GM20000 (cell line): ENCODE results near the gene COL4A6.

ENCODE experiments used
- DNase-seq: peaks from one replicate; pipeline ENCODE4 v3.0.0; 2012; ENCODE audit warnings: low spot score
- TF ChIP-seq, protein P1 (sequence below): IDR thresholded peaks from 2 replicates; pipeline ENCODE4 v1.5.1; 2012; ENCODE audit warnings: mild to moderate bottlenecking, control low read depth; ENCODE audit errors: extremely low read depth, missing control alignments

COL4A6 gene

DNA sequence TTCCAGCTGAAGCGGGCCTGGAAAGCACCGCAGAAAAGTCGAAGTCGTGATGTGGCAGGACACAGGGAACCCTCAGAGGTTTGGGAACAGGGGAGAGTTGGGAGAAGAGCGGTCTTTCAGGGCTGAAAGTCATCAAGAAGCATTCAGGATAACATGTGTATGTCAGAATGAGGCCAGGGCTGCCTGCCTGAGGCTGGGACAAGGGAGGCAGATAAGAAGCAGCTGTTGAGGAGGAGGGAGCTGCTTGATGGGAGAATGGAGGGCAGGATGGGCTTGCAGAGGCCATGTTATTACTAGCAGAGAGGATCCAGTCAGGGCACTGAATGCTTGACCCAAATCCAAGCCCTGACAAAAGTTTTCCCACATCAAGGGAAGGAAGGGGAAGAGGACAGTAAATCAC, 214.6 kb downstream of the COL4A6 start:
- DNase-seq, result no peak
- TF ChIP-seq, protein P1, sequence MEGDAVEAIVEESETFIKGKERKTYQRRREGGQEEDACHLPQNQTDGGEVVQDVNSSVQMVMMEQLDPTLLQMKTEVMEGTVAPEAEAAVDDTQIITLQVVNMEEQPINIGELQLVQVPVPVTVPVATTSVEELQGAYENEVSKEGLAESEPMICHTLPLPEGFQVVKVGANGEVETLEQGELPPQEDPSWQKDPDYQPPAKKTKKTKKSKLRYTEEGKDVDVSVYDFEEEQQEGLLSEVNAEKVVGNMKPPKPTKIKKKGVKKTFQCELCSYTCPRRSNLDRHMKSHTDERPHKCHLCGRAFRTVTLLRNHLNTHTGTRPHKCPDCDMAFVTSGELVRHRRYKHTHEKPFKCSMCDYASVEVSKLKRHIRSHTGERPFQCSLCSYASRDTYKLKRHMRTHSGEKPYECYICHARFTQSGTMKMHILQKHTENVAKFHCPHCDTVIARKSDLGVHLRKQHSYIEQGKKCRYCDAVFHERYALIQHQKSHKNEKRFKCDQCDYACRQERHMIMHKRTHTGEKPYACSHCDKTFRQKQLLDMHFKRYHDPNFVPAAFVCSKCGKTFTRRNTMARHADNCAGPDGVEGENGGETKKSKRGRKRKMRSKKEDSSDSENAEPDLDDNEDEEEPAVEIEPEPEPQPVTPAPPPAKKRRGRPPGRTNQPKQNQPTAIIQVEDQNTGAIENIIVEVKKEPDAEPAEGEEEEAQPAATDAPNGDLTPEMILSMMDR, result no peak

GRCh38 chrX:108221301-108221864, 216.8 kb downstream of the COL4A6 start:
- TF ChIP-seq, protein P1, result no peak
- DNase-seq, result no peak

- TF ChIP-seq, protein P1, result no peak
Measured at GRCh38 chrX:108219949-108220601, 218.1 kb downstream of the COL4A6 start.

DNA sequence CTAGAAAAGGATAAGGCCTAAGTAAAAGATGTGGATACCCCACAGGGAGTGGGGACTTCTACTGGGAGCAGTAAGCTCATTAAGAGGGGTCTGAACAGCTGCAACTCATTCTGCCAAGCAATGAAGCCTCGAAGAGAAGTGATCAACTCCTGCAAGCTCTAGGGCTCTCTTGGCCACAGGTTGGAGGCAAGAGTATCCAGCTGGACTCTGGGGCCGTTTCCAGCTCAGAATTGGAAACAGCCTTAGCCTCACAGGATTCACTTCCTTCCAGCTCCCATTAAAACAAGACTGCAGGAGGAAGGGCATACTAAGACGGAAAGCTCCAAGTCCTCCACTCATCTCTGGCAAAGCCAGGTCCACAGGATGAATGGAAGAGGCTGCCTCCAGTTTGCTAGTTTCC, 220.3 kb downstream of the COL4A6 start:
- TF ChIP-seq, protein P1, result no peak
- DNase-seq, result no peak

More at GRCh38 chrX:108219949-108220601, 218.1 kb downstream of the COL4A6 start:
- no peak for DNase-seq

- no peak for DNase-seq
- TF ChIP-seq, protein P1, result no peak
Measured at GRCh38 chrX:108216919-108217571, 221.2 kb downstream of the COL4A6 start.

GRCh38 chrX:108216405-108216804, 221.8 kb downstream of the COL4A6 start:
- TF ChIP-seq, protein P1, result no peak
- no peak for DNase-seq

DNA sequence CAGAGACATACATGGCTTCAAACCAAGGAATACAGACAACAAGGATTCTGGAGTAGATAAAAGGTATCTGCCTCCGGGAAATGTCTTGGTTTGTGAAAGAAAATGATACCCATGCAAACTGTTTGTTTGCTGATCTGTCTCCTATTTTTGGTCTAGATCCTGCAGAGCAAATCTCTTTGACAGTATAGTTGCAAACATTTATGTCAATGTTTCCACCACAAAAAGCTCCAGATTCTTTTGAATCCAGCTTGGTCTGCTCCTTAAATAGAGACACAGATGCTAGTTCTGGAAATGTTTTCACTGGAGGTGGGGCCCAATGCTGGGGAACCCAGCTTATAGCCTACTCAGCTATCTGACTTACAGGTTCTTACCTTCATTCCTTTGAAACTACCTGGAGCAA, 226.9 kb downstream of the COL4A6 start:
- TF ChIP-seq, protein P1, result no peak
- no peak for DNase-seq
